ENCODE data around the gene OSBPL8. TPM values are rescaled to one million over a fixed set of nuclear protein-coding genes. Genes with fewer than 3 reads are reported as not detected.

The OSBPL8 gene
- total RNA-seq, 4 donors from 2014 or later = 50.0 to 55.0 (median 54.7) TPM

DNA sequence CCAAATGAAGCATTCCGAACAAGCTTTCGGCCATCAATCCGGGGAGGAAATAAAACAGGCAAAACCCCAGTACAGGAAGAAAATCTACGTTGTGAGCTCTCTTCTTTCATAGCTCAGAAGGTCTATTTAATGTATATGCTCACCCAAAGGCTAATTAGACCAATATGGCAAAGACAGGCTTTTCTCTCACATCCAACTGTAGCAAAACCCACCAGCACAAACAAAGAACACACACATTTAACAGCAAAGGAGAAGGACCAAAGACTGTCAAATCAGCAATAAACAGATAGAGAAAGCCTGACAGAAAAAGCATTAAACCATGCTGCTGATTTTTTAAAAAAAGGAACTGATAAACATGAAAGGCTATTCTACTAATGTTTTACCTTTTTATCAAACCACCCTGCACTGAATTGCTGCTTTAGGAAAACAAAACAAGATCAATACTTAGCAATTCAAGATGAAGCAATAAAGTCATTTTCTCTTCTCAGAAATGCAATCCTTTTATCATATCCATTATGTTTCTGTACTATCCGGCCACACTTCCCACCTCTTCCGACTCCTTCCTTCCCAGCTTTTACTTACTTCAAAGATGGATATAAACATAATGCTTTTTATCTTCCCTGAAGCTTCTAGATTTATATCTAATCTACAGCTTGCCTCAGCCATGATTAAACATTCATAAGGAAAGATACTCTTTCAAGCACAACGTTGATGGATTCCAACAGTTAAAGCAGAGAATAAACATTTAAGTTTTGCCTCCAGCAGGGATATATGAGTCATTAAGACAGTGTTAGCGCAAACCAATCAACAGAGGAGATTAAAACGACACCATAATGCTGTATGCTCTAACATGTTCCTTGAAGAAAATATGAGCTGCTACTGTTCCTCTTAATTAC lies 136.8 kb downstream of the OSBPL8 start:
- WGBS = 49% methylated on average over 9 of the region's 9 CpGs
- H3K4me1 ChIP-seq = peaks cover 8 to 15% (median 14%) of the 10 kb centered on the region in 4 donors
- H3K4me3 ChIP-seq = no peak overlapping the region
- no peaks in the 10 kb centered on the region for H3K36me3 ChIP-seq
- peaks cover 0 to 21% (median 11%) of the 10 kb centered on the region in 4 donors for H3K9me3 ChIP-seq
- no peak overlapping the region for H3K27ac ChIP-seq (replicated peaks in 1 of 4)
- intact Hi-C loops (cut with DNase I) = no loop called here
- no peak for DNase-seq (ENCODE audit: extremely low spot score)
- TF ChIP-seq POLR2AphosphoS5 (IDR thresholded peaks at IDR 0.05) (no peak), POLR2A (IDR thresholded peaks at IDR 0.05; ENCODE audit: low read depth) (no peak)
- no peaks in the 10 kb centered on the region for H3K27me3 ChIP-seq

DNA sequence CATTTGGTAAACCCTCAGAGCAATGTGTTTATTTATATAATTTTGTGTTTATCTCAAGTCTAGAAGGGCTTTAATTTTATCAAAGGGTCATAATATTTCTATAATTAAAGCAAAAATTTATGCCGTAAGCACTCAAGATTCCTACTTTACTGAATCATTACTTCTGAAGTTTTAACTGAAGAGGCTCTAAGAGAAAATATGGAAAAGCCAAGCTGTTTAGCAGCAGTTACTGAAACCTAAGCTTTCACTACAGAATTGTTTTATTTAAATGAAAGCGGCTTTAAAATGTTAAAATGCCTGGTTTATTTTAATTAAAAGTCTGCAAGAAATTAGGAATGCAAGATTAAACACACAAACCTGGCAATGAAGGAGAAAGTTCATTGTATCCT lies 137.4 kb downstream of the OSBPL8 start:
- Histone ChIP-seq H3K4me3 (no peak overlapping the region), H3K36me3 (no peaks in the 10 kb centered on the region), H3K27me3 (no peaks in the 10 kb centered on the region), H3K9me3 (peaks cover 0 to 21% (median 11%) of the 10 kb centered on the region in 4 donors), H3K27ac (replicated peaks in 1 of 4) (no peak overlapping the region), H3K4me1 (peaks cover 8 to 15% (median 14%) of the 10 kb centered on the region in 4 donors)
- intact Hi-C loops (cut with DNase I) = no loop called here
- TF ChIP-seq, protein P1, sequence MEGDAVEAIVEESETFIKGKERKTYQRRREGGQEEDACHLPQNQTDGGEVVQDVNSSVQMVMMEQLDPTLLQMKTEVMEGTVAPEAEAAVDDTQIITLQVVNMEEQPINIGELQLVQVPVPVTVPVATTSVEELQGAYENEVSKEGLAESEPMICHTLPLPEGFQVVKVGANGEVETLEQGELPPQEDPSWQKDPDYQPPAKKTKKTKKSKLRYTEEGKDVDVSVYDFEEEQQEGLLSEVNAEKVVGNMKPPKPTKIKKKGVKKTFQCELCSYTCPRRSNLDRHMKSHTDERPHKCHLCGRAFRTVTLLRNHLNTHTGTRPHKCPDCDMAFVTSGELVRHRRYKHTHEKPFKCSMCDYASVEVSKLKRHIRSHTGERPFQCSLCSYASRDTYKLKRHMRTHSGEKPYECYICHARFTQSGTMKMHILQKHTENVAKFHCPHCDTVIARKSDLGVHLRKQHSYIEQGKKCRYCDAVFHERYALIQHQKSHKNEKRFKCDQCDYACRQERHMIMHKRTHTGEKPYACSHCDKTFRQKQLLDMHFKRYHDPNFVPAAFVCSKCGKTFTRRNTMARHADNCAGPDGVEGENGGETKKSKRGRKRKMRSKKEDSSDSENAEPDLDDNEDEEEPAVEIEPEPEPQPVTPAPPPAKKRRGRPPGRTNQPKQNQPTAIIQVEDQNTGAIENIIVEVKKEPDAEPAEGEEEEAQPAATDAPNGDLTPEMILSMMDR (IDR thresholded peaks at IDR 0.05) = no peak
- TF ChIP-seq POLR2A (IDR thresholded peaks at IDR 0.05; ENCODE audit: low read depth) (no peak), EP300 (IDR thresholded peaks at IDR 0.05) (no peak), POLR2AphosphoS5 (IDR thresholded peaks at IDR 0.05) (no peak)
- 62% methylated on average over 2 of the region's 2 CpGs for WGBS
- DNase-seq (ENCODE audit: extremely low spot score) = no peak

DNA sequence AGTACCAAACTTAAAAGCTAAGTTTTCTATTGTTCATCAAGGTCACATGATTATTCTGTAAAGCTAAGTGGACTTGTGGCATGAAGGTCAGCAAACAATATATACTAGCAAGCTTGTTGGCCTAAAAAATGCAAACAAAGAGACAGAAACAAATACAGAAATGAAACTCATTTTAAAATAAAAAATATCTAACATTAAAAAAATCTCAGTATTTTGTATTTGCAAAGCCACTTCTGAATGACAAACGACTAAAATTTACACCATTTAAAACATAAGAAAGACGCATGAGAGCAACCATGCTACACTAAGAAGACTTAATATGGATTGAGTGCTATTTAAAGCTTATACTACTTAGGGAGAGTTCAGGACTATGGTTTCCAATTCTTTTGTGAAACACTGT lies 138.5 kb downstream of the OSBPL8 start:
- 88% methylated on average over 2 of the region's 2 CpGs for WGBS
- no peak for TF ChIP-seq POLR2AphosphoS5 (IDR thresholded peaks at IDR 0.05)
- no peak overlapping the region for H3K4me3 ChIP-seq
- peaks cover 8 to 15% (median 14%) of the 10 kb centered on the region in 4 donors for H3K4me1 ChIP-seq
- no peaks in the 10 kb centered on the region for H3K36me3 ChIP-seq
- no peak overlapping the region for H3K27ac ChIP-seq (replicated peaks in 1 of 4)
- intact Hi-C loops (cut with DNase I) = no loop called here
- no peak for DNase-seq (ENCODE audit: extremely low spot score)
- peaks cover 0 to 18% (median 9%) of the 10 kb centered on the region in 4 donors for H3K9me3 ChIP-seq
- no peaks in the 10 kb centered on the region for H3K27me3 ChIP-seq

DNA sequence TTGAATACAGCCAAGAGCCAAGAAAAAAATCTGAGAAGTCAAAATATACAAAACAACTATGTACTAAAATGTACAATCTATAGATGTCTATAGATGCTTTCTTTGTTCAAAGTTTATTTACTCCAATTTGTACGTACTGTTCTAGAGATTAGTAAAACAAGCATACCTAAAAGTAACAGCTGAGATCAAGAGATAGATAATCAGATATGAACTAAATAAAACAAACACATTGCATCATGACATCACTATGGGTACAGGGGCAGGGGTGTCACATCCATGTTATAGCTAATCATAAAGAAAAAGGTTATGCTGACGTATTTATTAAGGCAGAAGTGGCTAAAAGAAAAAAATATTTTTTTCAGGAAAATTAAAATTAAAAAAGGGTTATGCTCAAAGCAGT lies 139.3 kb downstream of the OSBPL8 start:
- DNase-seq (ENCODE audit: extremely low spot score) = no peak
- H3K36me3 ChIP-seq = no peaks in the 10 kb centered on the region
- WGBS = 95% methylated on average over 2 of the region's 2 CpGs
- intact Hi-C loops (cut with DNase I) = no loop called here
- no peak overlapping the region for H3K4me3 ChIP-seq
- H3K27ac ChIP-seq (replicated peaks in 1 of 4) = no peak overlapping the region
- TF ChIP-seq, protein P1 (IDR thresholded peaks at IDR 0.05) = no peak
- no peak for TF ChIP-seq POLR2A (IDR thresholded peaks at IDR 0.05; ENCODE audit: low read depth)
- no peak for TF ChIP-seq EP300 (IDR thresholded peaks at IDR 0.05)
- TF ChIP-seq POLR2AphosphoS5 (IDR thresholded peaks at IDR 0.05) = no peak
- peaks cover 0 to 10% (median 5%) of the 10 kb centered on the region in 4 donors for H3K9me3 ChIP-seq
- no peaks in the 10 kb centered on the region for H3K27me3 ChIP-seq
- H3K4me1 ChIP-seq = peaks cover 8 to 15% (median 14%) of the 10 kb centered on the region in 4 donors

DNA sequence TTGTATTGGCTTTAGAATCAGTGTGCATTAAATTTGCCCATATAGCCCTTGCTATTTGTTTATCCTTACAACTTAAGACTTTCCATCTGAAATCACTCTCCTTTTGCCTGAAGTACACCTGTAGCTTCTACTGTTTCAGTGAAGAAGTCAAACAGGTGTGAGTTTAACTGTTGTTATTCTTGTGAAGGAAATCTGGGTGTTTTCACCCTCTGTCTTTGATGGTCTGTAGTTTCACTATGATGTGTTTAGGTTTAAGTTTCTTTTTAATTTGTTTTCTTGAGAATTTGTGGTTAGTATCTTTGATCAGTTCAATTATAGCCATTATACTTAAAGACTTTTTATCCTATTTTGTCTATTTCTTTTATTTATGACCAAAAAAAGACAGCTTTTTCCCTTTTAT lies 142.5 kb downstream of the OSBPL8 start:
- Histone ChIP-seq H3K27ac (replicated peaks in 1 of 4) (no peak overlapping the region), H3K4me3 (no peak overlapping the region), H3K4me1 (peaks cover 3 to 4% (median 3%) of the 10 kb centered on the region in 4 donors), H3K27me3 (no peaks in the 10 kb centered on the region), H3K36me3 (no peaks in the 10 kb centered on the region), H3K9me3 (no peaks in the 10 kb centered on the region)
- intact Hi-C loops (cut with DNase I) = no loop called here
- TF ChIP-seq, protein P1 (IDR thresholded peaks at IDR 0.05) = no peak
- TF ChIP-seq POLR2A (IDR thresholded peaks at IDR 0.05; ENCODE audit: low read depth) = no peak
- TF ChIP-seq POLR2AphosphoS5 (IDR thresholded peaks at IDR 0.05) = no peak
- no peak for TF ChIP-seq EP300 (IDR thresholded peaks at IDR 0.05)
- no peak for DNase-seq (ENCODE audit: extremely low spot score)

All from esophagus muscularis mucosa (tissue), 4 donors.